HG03139 (cell line): ENCODE data around the gene ADAMTS8.
"Not testable (repeated sequence)": the region's sequence is repeated elsewhere in the genome, so short reads cannot be mapped to it uniquely, and the experiment has no call there.

Experiments
- ATAC-seq: cut with Tn5 transposase; IDR thresholded peaks from one replicate; pipeline ENCODE4 v1.9.1; 2021; ENCODE audit not compliant: unreplicated experiment

Gene ADAMTS8

GRCh38 chr11:130439160-130439519 lies 10.7 kb upstream of the ADAMTS8 start:
- no peak for ATAC-seq

GRCh38 chr11:130438401-130439159 lies 10.2 kb upstream of the ADAMTS8 start:
- not testable (repeated sequence) for ATAC-seq

GRCh38 chr11:130437848-130438247 lies 9.4 kb upstream of the ADAMTS8 start:
- no peak for ATAC-seq

- no peak for ATAC-seq
Observed at GRCh38 chr11:130436171-130436570, 7.8 kb upstream of the ADAMTS8 start.

- no peak for ATAC-seq
Observed at GRCh38 chr11:130435671-130436070, 7.3 kb upstream of the ADAMTS8 start.

GRCh38 chr11:130434521-130435223 lies 6.3 kb upstream of the ADAMTS8 start:
- peak; percentile 77 for ATAC-seq

GRCh38 chr11:130433357-130433756 lies 4.9 kb upstream of the ADAMTS8 start:
- no peak for ATAC-seq

GRCh38 chr11:130431801-130432200 lies 3.4 kb upstream of the ADAMTS8 start:
- no peak for ATAC-seq

- no peak for ATAC-seq
Observed at GRCh38 chr11:130431331-130431773, 2.9 kb upstream of the ADAMTS8 start.

GRCh38 chr11:130429983-130430382 lies 1.6 kb upstream of the ADAMTS8 start:
- ATAC-seq, result no peak

- no peak for ATAC-seq
Observed at GRCh38 chr11:130429120-130429681, 792 bp upstream of the ADAMTS8 start.

GRCh38 chr11:130427581-130428315 lies 661 bp downstream of the ADAMTS8 start:
- no peak for ATAC-seq

- no peak for ATAC-seq
Observed at GRCh38 chr11:130426837-130427341, 1.5 kb downstream of the ADAMTS8 start.

GRCh38 chr11:130426223-130426836 lies 2.1 kb downstream of the ADAMTS8 start:
- ATAC-seq, result no peak

GRCh38 chr11:130425156-130425555 lies 3.3 kb downstream of the ADAMTS8 start:
- no peak for ATAC-seq

GRCh38 chr11:130424613-130425140 lies 3.7 kb downstream of the ADAMTS8 start:
- no peak for ATAC-seq

GRCh38 chr11:130423541-130424142 lies 4.8 kb downstream of the ADAMTS8 start:
- ATAC-seq, result no peak

- ATAC-seq, result no peak
Observed at GRCh38 chr11:130422251-130422995, 6.0 kb downstream of the ADAMTS8 start.

GRCh38 chr11:130421697-130422096 lies 6.7 kb downstream of the ADAMTS8 start:
- ATAC-seq, result no peak
